GOT3 (cell line): Measurements from ENCODE around the gene SCARB1.

Experiments used
- DNase-seq: peaks from one replicate; lab custom pipeline; 2025; ENCODE audit warnings: mixed read lengths; lab: John Stamatoyannopoulos, UW

The SCARB1 gene

DNA sequence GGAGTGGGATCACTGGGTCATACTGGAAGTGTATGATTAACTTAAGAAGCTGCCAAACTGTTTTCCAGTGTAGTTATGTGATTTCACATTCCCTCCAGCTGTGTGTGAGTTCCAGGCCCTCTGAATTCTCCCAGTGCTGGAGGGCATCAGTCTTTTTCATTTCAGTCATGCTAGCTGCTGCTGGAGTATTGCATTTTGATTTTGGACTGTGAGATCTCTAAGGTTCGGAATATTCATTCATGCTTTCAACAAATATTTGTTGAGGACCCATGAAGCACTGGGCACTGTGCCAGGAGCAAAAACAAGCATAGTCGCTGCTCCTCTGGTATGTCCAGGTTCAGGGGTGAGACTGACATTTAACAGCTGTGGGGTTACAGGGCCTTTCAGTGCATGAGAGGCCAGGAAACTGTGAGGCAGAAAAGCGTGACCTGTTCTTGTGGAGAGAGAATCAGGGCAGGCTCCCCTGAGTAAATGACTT is 133.2 kb downstream of the SCARB1 start:
- no peak for DNase-seq

DNA sequence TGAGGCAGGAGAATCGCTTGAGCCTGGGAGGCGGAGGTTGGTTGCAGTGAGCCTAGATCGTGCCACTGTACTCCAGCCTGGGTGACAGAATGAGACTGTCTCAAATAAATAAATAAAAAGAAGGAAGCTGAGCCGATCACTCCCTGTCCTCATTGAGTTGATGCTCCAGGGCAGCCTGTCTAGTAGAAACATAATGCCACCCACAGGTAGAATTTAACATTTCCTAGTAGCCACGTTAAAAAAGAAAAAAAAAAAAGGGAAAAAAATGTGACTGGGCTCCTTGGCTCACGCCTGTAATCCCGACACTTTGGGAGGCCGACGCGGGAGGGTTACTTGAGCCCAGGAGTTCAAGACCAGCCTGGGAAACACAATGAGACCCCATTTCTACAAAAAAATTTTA is 135.7 kb downstream of the SCARB1 start:
- DNase-seq = no peak

GRCh38 chr12:124727264-124727800 is 136.3 kb downstream of the SCARB1 start:
- no peak for DNase-seq
